ENCODE results near the gene POLR2A.

The POLR2A gene

DNA sequence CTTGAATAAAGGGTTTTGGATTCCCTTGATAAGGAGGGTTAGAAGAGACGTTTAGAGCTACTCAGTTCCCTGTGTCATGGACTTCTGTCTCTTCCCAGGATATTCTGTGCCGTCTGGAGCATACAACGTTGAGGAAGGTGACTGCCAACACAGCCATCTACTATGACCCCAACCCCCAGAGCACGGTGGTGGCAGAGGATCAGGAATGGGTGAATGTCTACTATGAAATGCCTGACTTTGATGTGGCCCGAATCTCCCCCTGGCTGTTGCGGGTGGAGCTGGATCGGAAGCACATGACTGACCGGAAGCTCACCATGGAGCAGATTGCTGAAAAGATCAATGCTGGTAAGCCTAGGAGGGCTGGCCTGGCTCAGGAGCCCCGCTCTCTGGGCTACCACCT is 24.7 kb downstream of the POLR2A start:
- no peaks in the 10 kb centered on the region for H3K9me3 ChIP-seq (ENCODE audit: control insufficient read depth, low read length)
- H3K27ac ChIP-seq (ENCODE audit: low read length, poor library complexity, severe bottlenecking) = no peak overlapping the region
- no peak overlapping the region for H3K4me2 ChIP-seq (ENCODE audit: low read length, poor library complexity, severe bottlenecking)
- H2AK5ac ChIP-seq (ENCODE audit: low read length, severe bottlenecking) = no peak overlapping the region
- H3K23ac ChIP-seq (ENCODE audit: low read length in 2 of 2) = no peak overlapping the region
- H3K4me3 ChIP-seq (ENCODE audit: insufficient read depth in 1 of 2, low read depth in 1 of 2, low read length in 2 of 2) = no peak overlapping the region
- H3K27me3 ChIP-seq (ENCODE audit: control insufficient read depth in 1 of 2, insufficient read depth in 1 of 2, low read length in 2 of 2) = no peaks in the 10 kb centered on the region
- no peak overlapping the region for H3K14ac ChIP-seq (ENCODE audit: low read length in 2 of 2)
- no peak for DNase-seq
- peaks cover 22% of the 10 kb centered on the region for H3K79me1 ChIP-seq (replicated peaks; ENCODE audit: low read length, poor library complexity, severe bottlenecking)
- H2BK12ac ChIP-seq (ENCODE audit: low read length in 2 of 2) = no peak overlapping the region
- peaks cover 82 to 99% of the 10 kb centered on the region in 2 experiments for H3K36me3 ChIP-seq (ENCODE audit: control insufficient read depth in 1 of 2, insufficient read depth in 2 of 2, low read depth in 1 of 2, low read length in 2 of 2)
- no peak overlapping the region for H2BK120ac ChIP-seq (ENCODE audit: low read depth, low read length)
- peak overlapping the region; percentile 57 for H4K8ac ChIP-seq (ENCODE audit: low read length)
- WGBS = 96% methylated on average over 9 of the region's 9 CpGs
- no peak overlapping the region for H3K4ac ChIP-seq (ENCODE audit: low read depth in 1 of 2, low read length in 2 of 2)
- H3K18ac ChIP-seq (ENCODE audit: low read depth in 1 of 2, low read length in 2 of 2) = no peak overlapping the region
- no peak overlapping the region for H4K91ac ChIP-seq (ENCODE audit: low read length)
- H3K4me1 ChIP-seq (ENCODE audit: control insufficient read depth, insufficient read depth, low read depth, low read length) = no peaks in the 10 kb centered on the region
- H2AFZ ChIP-seq (ENCODE audit: low read depth, low read length) = no peak overlapping the region
- no peak overlapping the region for H2BK5ac ChIP-seq (ENCODE audit: low read depth, low read length, poor library complexity, severe bottlenecking)
- no peak overlapping the region for H2BK15ac ChIP-seq (ENCODE audit: low read depth, poor library complexity, severe bottlenecking)
- no peak overlapping the region for H3K9ac ChIP-seq (ENCODE audit: low read length)

DNA sequence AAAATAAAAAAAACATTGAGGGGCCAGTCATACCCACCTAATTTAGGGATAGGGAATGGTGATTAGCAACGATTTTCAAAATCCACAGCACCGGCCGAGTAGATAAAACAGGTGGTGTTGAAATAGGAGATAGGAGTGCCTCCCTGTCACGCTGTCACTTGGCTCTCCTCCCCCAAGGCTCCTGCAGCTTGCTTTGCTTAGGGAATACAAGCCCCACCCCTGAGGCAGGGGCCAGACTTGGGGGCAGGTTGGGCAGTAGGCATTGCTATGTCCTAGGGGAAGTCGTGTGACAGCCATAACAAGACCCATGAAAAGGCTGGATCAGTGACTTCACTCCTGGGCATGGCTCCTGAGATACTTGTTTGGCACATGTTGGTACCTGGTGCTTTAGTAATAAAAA is 25.8 kb downstream of the POLR2A start:
- H2BK120ac ChIP-seq (ENCODE audit: low read depth, low read length) = no peak overlapping the region
- no peak overlapping the region for H3K18ac ChIP-seq (ENCODE audit: low read depth in 1 of 2, low read length in 2 of 2)
- 97% methylated on average over 5 of the region's 5 CpGs for WGBS
- H2AFZ ChIP-seq (ENCODE audit: low read depth, low read length) = no peak overlapping the region
- H3K9ac ChIP-seq (ENCODE audit: low read length) = no peak overlapping the region
- H3K9me3 ChIP-seq (ENCODE audit: control insufficient read depth, low read length) = no peaks in the 10 kb centered on the region
- no peak overlapping the region for H2BK15ac ChIP-seq (ENCODE audit: low read depth, poor library complexity, severe bottlenecking)
- H4K8ac ChIP-seq (ENCODE audit: low read length) = peak overlapping the region; percentile 31
- H2AK5ac ChIP-seq (ENCODE audit: low read length, severe bottlenecking) = no peak overlapping the region
- no peak overlapping the region for H4K91ac ChIP-seq (ENCODE audit: low read length)
- H3K27ac ChIP-seq (ENCODE audit: low read length, poor library complexity, severe bottlenecking) = no peak overlapping the region
- no peak overlapping the region for H3K4me3 ChIP-seq (ENCODE audit: insufficient read depth in 1 of 2, low read depth in 1 of 2, low read length in 2 of 2)
- peaks cover 21% of the 10 kb centered on the region for H3K79me1 ChIP-seq (replicated peaks; ENCODE audit: low read length, poor library complexity, severe bottlenecking)
- no peak overlapping the region for H3K4ac ChIP-seq (ENCODE audit: low read depth in 1 of 2, low read length in 2 of 2)
- H3K14ac ChIP-seq (ENCODE audit: low read length in 2 of 2) = no peak overlapping the region
- no peak overlapping the region for H2BK12ac ChIP-seq (ENCODE audit: low read length in 2 of 2)
- peaks cover 83 to 96% of the 10 kb centered on the region in 2 experiments for H3K36me3 ChIP-seq (ENCODE audit: control insufficient read depth in 1 of 2, insufficient read depth in 2 of 2, low read depth in 1 of 2, low read length in 2 of 2)
- no peak overlapping the region for H3K4me2 ChIP-seq (ENCODE audit: low read length, poor library complexity, severe bottlenecking)
- no peak for DNase-seq
- H2BK5ac ChIP-seq (ENCODE audit: low read depth, low read length, poor library complexity, severe bottlenecking) = no peak overlapping the region
- H3K4me1 ChIP-seq (ENCODE audit: control insufficient read depth, insufficient read depth, low read depth, low read length) = no peaks in the 10 kb centered on the region
- H3K27me3 ChIP-seq (ENCODE audit: control insufficient read depth in 1 of 2, insufficient read depth in 1 of 2, low read length in 2 of 2) = no peaks in the 10 kb centered on the region
- H3K23ac ChIP-seq (ENCODE audit: low read length in 2 of 2) = no peak overlapping the region

DNA sequence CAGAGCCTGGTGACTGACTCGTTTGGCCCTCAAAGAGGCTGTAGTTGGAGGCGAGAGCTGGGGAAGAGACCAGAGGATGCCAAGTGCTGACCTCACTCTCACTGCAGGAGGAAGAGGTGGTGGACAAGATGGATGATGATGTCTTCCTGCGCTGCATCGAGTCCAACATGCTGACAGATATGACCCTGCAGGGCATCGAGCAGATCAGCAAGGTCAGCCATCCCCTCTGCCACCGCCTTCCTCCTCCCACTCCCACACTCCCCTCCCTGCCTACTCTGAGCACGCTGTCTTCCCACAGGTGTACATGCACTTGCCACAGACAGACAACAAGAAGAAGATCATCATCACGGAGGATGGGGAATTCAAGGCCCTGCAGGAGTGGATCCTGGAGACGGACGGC is 26.9 kb downstream of the POLR2A start:
- Histone ChIP-seq H2BK12ac (ENCODE audit: low read length in 2 of 2) (no peak overlapping the region), H3K4ac (ENCODE audit: low read depth in 1 of 2, low read length in 2 of 2) (no peak overlapping the region), H3K27me3 (ENCODE audit: control insufficient read depth in 1 of 2, insufficient read depth in 1 of 2, low read length in 2 of 2) (no peaks in the 10 kb centered on the region), H3K27ac (ENCODE audit: low read length, poor library complexity, severe bottlenecking) (no peak overlapping the region), H3K9ac (ENCODE audit: low read length) (no peak overlapping the region), H3K18ac (ENCODE audit: low read depth in 1 of 2, low read length in 2 of 2) (no peak overlapping the region), H3K4me3 (ENCODE audit: insufficient read depth in 1 of 2, low read depth in 1 of 2, low read length in 2 of 2) (no peak overlapping the region), H2BK15ac (ENCODE audit: low read depth, poor library complexity, severe bottlenecking) (no peak overlapping the region), H3K36me3 (ENCODE audit: control insufficient read depth in 1 of 2, insufficient read depth in 2 of 2, low read depth in 1 of 2, low read length in 2 of 2) (peaks cover 86 to 92% of the 10 kb centered on the region in 2 experiments), H3K9me3 (ENCODE audit: control insufficient read depth, low read length) (no peaks in the 10 kb centered on the region), H4K8ac (ENCODE audit: low read length) (no peak overlapping the region), H2BK5ac (ENCODE audit: low read depth, low read length, poor library complexity, severe bottlenecking) (no peak overlapping the region), H3K4me1 (ENCODE audit: control insufficient read depth, insufficient read depth, low read depth, low read length) (no peaks in the 10 kb centered on the region), H3K14ac (ENCODE audit: low read length in 2 of 2) (no peak overlapping the region), H3K23ac (ENCODE audit: low read length in 2 of 2) (no peak overlapping the region), H4K91ac (ENCODE audit: low read length) (no peak overlapping the region), H2AK5ac (ENCODE audit: low read length, severe bottlenecking) (no peak overlapping the region), H2AFZ (ENCODE audit: low read depth, low read length) (no peak overlapping the region), H3K79me1 (replicated peaks; ENCODE audit: low read length, poor library complexity, severe bottlenecking) (peaks cover 24% of the 10 kb centered on the region), H3K4me2 (ENCODE audit: low read length, poor library complexity, severe bottlenecking) (no peak overlapping the region), H2BK120ac (ENCODE audit: low read depth, low read length) (no peak overlapping the region)
- 95% methylated on average over 10 of the region's 10 CpGs for WGBS
- no peak for DNase-seq

DNA sequence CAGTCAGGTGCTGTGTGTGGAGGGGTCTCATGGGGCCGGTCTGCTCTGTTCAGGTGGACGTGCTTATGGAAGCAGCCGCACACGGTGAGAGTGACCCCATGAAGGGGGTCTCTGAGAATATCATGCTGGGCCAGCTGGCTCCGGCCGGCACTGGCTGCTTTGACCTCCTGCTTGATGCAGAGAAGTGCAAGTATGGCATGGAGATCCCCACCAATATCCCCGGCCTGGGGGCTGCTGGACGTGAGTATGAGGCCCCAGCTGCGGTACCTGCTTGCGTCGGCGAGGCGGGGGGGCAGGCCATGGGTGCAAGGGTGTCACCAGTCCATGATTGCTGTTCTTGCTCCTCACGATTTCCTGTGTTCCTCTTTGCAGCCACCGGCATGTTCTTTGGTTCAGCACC is 27.9 kb downstream of the POLR2A start:
- H3K79me1 ChIP-seq (replicated peaks; ENCODE audit: low read length, poor library complexity, severe bottlenecking) = peaks cover 22% of the 10 kb centered on the region
- no peak overlapping the region for H2BK12ac ChIP-seq (ENCODE audit: low read length in 2 of 2)
- peaks cover 81 to 85% of the 10 kb centered on the region in 2 experiments for H3K36me3 ChIP-seq (ENCODE audit: control insufficient read depth in 1 of 2, insufficient read depth in 2 of 2, low read depth in 1 of 2, low read length in 2 of 2)
- no peak overlapping the region for H3K18ac ChIP-seq (ENCODE audit: low read depth in 1 of 2, low read length in 2 of 2)
- no peaks in the 10 kb centered on the region for H3K4me1 ChIP-seq (ENCODE audit: control insufficient read depth, insufficient read depth, low read depth, low read length)
- H2BK120ac ChIP-seq (ENCODE audit: low read depth, low read length) = no peak overlapping the region
- H3K4ac ChIP-seq (ENCODE audit: low read depth in 1 of 2, low read length in 2 of 2) = no peak overlapping the region
- no peak overlapping the region for H3K9ac ChIP-seq (ENCODE audit: low read length)
- H2BK5ac ChIP-seq (ENCODE audit: low read depth, low read length, poor library complexity, severe bottlenecking) = no peak overlapping the region
- 97% methylated on average over 15 of the region's 15 CpGs for WGBS
- H3K14ac ChIP-seq (ENCODE audit: low read length in 2 of 2) = no peak overlapping the region
- H3K27me3 ChIP-seq (ENCODE audit: control insufficient read depth in 1 of 2, insufficient read depth in 1 of 2, low read length in 2 of 2) = no peaks in the 10 kb centered on the region
- no peak overlapping the region for H3K27ac ChIP-seq (ENCODE audit: low read length, poor library complexity, severe bottlenecking)
- no peak overlapping the region for H4K8ac ChIP-seq (ENCODE audit: low read length)
- H3K4me2 ChIP-seq (ENCODE audit: low read length, poor library complexity, severe bottlenecking) = no peak overlapping the region
- no peak for DNase-seq
- no peak overlapping the region for H2AFZ ChIP-seq (ENCODE audit: low read depth, low read length)
- no peak overlapping the region for H3K4me3 ChIP-seq (ENCODE audit: insufficient read depth in 1 of 2, low read depth in 1 of 2, low read length in 2 of 2)
- H3K9me3 ChIP-seq (ENCODE audit: control insufficient read depth, low read length) = no peaks in the 10 kb centered on the region
- no peak overlapping the region for H3K23ac ChIP-seq (ENCODE audit: low read length in 2 of 2)
- H2AK5ac ChIP-seq (ENCODE audit: low read length, severe bottlenecking) = no peak overlapping the region
- H2BK15ac ChIP-seq (ENCODE audit: low read depth, poor library complexity, severe bottlenecking) = no peak overlapping the region
- no peak overlapping the region for H4K91ac ChIP-seq (ENCODE audit: low read length)

Data from mesenchymal stem cell (in vitro differentiated cells and primary cell).